Fibroblast of skin of abdomen (primary cell): ENCODE results near the gene SAE1.
A peak's percentile ranks its signal among the peaks of the same experiment; 100 is the strongest.

Experiments
- DNase-seq: peaks from one replicate; pipeline ENCODE4 v3.0.0-alpha.2; 2013

The SAE1 gene

DNA sequence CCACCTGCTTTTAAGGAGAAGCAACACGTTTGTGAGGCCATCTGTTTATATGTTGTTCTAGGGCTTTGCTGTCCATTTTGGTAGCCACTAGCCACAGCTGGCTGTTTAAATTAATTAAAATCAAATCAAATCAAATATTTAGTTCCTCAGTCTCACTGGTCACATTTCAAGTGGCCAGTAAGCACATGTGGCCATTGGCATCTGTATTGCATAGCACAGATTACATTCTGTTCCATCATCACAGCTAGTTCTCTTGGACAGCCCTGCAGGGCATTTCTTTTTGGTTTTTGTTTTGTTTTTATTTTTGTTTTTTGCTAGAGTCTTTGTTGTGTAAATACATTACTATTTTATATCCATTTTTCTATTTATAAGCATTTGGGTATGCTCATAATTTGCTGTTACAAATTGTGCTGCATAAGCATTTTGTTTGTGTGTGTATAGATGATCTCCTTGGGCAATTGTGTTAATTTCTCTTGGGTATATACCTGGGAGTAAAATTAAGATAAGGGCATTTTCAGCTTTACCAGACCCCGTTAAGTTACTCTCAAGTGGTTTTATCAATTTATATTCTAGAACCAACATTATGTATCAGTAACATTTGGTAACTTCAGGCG, 31.3 kb downstream of the SAE1 start:
- DNase-seq = no peak

GRCh38 chr19:47168065-47168464, 37.4 kb downstream of the SAE1 start:
- DNase-seq = no peak

DNA sequence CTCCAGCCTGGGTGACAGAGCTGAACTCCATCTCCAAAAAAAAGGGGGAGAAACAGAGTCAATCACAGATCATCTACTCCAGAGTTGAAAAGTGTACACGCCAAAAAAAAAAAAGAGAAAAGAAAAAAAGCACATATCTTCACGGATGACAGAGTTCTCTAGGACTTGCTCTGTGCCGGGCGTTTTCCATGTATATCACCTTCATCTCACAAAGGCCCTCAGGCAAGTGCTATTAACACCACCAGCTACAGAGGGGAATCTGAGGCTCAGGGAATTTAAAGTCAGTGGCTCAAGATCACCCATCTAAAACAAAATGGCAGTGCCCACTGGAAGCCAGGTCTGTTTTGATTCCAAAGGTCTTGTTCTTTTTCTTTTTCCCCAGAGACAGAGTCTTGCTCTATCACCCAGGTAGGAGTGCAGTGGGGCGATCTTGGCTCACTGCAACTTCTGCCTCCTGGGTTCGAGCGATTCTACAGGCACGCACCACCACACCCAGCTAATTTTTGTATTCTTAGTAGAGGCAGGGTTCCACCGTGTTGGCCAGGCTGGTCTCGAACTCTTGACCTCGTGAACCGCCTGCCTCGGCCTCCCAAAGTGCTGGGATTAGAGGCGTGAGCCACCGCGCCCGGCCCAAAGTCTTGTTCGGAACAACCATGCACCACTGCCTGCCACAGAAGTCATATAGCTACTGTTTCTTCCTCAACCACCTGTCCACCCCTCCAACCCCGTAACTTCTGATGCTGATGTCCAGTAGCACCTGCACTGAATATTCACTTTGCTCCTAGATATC, 42.2 kb downstream of the SAE1 start:
- DNase-seq = no peak

DNA sequence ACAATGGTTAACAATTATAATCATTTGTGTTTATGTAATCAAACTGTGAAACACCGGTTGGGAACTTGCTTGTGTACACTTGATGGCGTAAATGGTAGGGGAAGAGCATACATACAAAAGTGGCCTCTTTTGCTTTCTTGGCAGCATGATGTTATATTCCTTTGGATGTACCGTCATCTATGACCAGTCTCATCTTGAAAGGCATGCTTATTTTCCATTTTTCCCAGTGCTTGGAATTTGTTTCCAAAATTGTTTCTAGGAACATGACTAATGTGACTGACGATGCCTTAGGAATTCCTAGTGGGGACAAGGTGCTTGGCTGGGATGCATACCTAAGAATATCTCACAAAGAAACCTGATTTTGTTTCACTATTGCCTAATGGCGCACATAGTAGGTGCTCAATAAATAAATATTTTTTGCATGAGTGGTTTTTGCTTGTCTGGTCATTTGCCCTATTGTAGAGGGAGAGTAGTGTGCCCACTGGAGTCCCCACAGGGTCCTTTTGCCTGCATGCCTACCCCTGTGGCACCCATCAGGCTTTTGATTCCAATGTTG, 45.5 kb downstream of the SAE1 start:
- DNase-seq = peak; percentile 66

DNA sequence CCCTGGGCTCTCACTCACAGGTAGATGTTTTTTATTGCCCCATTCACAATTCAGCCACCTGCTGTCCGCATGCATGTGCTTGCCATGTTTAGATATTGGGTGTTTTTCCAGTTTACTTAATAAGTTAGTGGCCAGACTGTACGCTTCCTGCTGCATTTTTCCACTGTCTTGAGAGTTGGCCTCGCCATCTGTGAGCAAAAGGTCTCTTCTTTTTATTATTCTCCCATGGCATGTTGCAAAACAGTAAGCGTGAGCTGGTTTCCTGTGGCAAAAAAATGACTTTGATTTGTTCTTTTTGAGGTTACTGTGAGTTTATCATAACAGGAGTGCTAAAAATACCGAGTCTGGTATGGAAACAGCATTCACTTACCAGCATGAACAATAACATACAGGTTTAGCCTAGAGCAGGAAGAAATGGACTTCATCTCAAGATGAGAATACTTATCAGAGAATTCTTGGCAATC, 46.0 kb downstream of the SAE1 start:
- DNase-seq = peak; percentile 68

GRCh38 chr19:47179653-47180310, 49.1 kb downstream of the SAE1 start:
- no peak for DNase-seq

GRCh38 chr19:47183601-47184000, 53.0 kb downstream of the SAE1 start:
- DNase-seq = no peak

DNA sequence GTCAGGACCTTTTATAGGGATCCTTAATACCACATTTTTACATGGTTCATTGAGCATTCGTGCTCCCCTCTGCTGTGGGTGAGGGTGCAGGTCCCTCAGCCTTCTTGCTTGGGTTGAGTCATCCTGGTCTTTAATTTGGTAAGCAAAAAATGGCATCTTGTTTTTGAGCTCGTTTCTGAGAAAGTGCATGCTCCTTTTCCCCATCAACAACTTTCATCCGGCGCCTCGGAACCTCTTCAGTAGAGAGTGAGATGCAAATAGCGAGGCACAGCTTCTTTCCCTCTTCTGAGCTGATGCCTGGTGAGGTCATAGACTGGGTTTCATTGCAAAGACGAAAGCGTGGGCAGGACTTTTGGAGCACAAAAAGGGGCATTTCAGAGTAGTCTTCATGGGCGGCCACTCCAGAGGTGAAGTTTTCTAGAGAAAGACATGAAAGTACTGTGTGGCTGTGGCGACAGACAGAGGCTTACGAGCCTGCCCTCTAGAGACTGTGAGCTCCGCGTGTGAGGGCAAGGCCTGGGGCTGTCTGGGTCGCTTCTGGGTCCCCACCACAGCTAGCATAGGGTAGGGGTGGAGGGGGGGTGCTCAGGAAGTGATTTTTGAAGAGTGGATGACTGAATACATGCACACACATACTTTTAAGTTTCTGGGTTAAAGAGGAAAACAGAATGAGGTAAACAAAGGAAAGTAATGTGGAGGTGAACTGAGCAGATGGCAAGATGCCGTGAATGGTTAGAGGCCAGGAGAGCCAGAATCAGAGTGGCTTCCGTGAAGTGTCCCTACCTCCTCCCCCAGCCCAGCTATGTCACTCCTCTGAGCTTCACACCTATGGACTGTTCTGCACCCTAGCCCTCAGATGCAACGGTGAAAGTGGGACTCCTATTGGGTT, 56.1 kb downstream of the SAE1 start:
- DNase-seq = no peak

GRCh38 chr19:47187335-47187655, 56.7 kb downstream of the SAE1 start:
- DNase-seq = no peak

DNA sequence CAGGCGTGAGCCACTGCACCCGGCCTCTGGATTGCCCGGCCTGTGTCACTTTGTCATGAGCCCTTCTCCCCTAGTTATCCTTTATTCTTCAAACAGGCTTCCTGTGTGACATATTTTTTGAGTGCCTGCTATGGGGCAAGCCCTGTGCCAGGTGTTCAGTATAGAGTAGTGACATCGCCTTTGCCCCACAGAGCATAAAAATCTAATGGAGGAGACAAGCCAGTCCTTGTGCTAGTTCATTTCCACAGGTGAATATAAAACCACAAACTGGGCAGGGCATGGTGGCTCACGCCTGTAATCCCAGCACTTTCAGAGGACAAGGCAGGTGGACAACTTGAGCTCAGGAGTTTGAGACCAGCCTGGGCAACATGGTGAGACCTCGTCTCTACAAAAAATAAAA, 57.2 kb downstream of the SAE1 start:
- no peak for DNase-seq

- DNase-seq = no peak
Observed at GRCh38 chr19:47188507-47189033, 57.9 kb downstream of the SAE1 start.

DNA sequence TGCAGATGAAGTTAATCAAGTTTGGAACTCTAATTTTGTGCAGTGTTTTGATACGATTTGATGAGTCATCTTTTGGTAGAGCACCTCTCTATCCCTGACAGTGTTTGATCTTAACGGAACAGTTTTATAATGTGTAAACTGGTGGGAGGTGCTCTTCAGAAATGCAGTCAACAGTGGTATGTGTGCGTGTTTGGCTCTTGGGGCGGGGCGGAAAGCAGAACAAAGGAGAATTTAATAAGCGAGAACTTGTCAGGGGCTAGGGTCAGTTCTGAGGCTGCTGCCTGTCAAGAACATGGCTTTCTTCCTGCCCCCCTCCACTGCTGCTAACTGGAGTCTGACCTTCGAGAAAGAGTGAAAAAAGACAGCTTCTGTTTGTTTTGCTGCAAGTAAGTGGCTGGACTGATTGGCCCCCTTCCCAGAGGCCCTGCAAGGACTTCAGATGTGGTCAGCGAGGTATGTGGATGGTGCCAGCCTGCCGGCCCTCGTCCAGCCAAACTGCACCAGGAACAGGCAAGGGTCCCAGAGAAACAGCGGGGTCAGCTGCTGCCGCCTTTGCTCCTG, 59.6 kb downstream of the SAE1 start:
- DNase-seq = peak; percentile 53

GRCh38 chr19:47195434-47195833, 64.8 kb downstream of the SAE1 start:
- DNase-seq = no peak

- DNase-seq = no peak
Observed at GRCh38 chr19:47197141-47197540, 66.5 kb downstream of the SAE1 start.

- DNase-seq = no peak
Observed at GRCh38 chr19:47200530-47200929, 69.9 kb downstream of the SAE1 start.

DNA sequence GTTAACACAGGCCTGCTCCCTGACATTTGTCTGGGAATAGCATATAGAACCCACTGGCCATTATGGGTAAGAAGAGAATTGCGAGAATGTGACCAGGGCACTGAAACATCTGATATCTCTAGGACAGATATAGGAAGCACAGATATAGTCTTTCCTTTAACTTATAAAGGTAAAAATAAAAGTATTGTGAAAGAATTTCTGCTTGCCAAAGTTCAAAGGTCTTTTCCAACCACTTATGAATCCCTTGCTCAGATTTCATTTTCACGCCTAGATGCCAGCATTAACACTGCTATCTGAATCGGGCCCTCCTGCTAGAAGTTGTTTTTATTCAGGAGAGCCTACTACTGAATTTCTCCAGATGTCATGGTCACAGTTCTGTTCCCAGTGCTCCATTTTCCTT, 72.6 kb downstream of the SAE1 start:
- DNase-seq = no peak

GRCh38 chr19:47209319-47210179, 78.9 kb downstream of the SAE1 start:
- DNase-seq = no peak

- no peak for DNase-seq
Observed at GRCh38 chr19:47210180-47210490, 79.5 kb downstream of the SAE1 start.

- DNase-seq = peak; percentile 81
Observed at GRCh38 chr19:47210689-47211316, 80.2 kb downstream of the SAE1 start.

- DNase-seq = no peak
Observed at GRCh38 chr19:47215581-47215980, 84.9 kb downstream of the SAE1 start.
